H1 (cell line): ENCODE results near the gene SNX32. TPM values are rescaled to one million over a fixed set of nuclear protein-coding genes. Genes with fewer than 3 reads are reported as not detected.

Experiments used
- CTCF ChIA-PET: fragments of 300-600 bp; sonication (Branson Sonifier 250); formaldehyde crosslinking; loops from one replicate; lab custom pipeline; 2021; ENCODE audit not compliant: partially characterized antibody; lab: Charles Lee
- POLR2A ChIA-PET: fragments of 300-600 bp; sonication (Branson Sonifier 250); formaldehyde crosslinking; loops from one replicate; lab custom pipeline; 2021; ENCODE audit warnings: inconsistent platforms; ENCODE audit not compliant: partially characterized antibody; lab: Charles Lee
- DNase-seq, 2 experiments: peaks; one replicate each; pipeline versions ENCODE4 v3.0.0 to v3.0.0-alpha.2; 2010 to 2022; ENCODE audit warnings: low spot score in 2 of 2, low read depth in 1 of 2, mixed read lengths in 1 of 2
- FAIRE-seq: peaks from 2 replicates; lab custom pipeline; 2011; peaks lifted over from hg19 to GRCh38; lab: Jason Lieb, UNC
- H2AFZ ChIP-seq: 2 replicates; pipeline ENCODE4 v1.8.1; 2012; ENCODE audit warnings: low read length, inconsistent platforms
- H2AK5ac ChIP-seq: 2 replicates; pipeline ENCODE4 v1.6.1; 2013; ENCODE audit warnings: low read depth, low read length
- H2BK120ac ChIP-seq: replicated peaks from 2 replicates; pipeline ENCODE3; 2013; ENCODE audit warnings: low read depth, low read length, inconsistent platforms
- H2BK12ac ChIP-seq: 2 replicates; pipeline ENCODE4 v1.6.1; 2013; ENCODE audit warnings: low read depth, low read length
- H2BK15ac ChIP-seq: 2 replicates; pipeline ENCODE4 v1.6.1; 2013; ENCODE audit warnings: low read length
- H2BK20ac ChIP-seq: 2 replicates; pipeline ENCODE4 v1.6.1; 2013; ENCODE audit warnings: low read length
- H2BK5ac ChIP-seq: 2 replicates; pipeline ENCODE4 v1.6.1; 2013; ENCODE audit warnings: low read depth, low read length
- H3K14ac ChIP-seq: 2 replicates; pipeline ENCODE4 v1.6.1; 2013; ENCODE audit warnings: inconsistent platforms; ENCODE audit not compliant: insufficient read length
- H3K18ac ChIP-seq: 2 replicates; pipeline ENCODE4 v1.6.1; 2013; ENCODE audit warnings: low read length; ENCODE audit errors: extremely low read depth
- H3K23ac ChIP-seq: 2 replicates; pipeline ENCODE4 v1.6.1; 2013; ENCODE audit warnings: inconsistent platforms; ENCODE audit not compliant: insufficient read length
- H3K23me2 ChIP-seq: 2 replicates; pipeline ENCODE4 v1.6.1; 2013; ENCODE audit warnings: low read depth, low read length
- H3K27ac ChIP-seq: 2 replicates; pipeline ENCODE4 v1.6.1; 2011; ENCODE audit warnings: low read depth, low read length, inconsistent platforms
- H3K27me3 ChIP-seq, 4 experiments: replicated peaks in 1 of 4; 1 replicate in 1 of 4; 2 replicates in 3 of 4; pipeline versions ENCODE4 v1.6.1 to v1.8.1; 2011 to 2013; ENCODE audit warnings: low read length in 3 of 4, mild to moderate bottlenecking in 3 of 4, inconsistent platforms in 2 of 4, mixed read lengths in 2 of 4, moderate library complexity in 1 of 4; ENCODE audit not compliant: control insufficient read depth in 3 of 4, insufficient read depth in 3 of 4; ENCODE audit errors: extremely low read depth in 1 of 4
- H3K36me3 ChIP-seq, 4 experiments: 2 replicates each; pipeline versions ENCODE4 v1.6.1 to v1.8.1; 2011 to 2013; ENCODE audit warnings: mild to moderate bottlenecking in 4 of 4, low read length in 3 of 4, moderate library complexity in 2 of 4, control low read depth in 1 of 4, inconsistent platforms in 1 of 4; ENCODE audit not compliant: insufficient read depth in 4 of 4, control insufficient read depth in 2 of 4
- H3K4ac ChIP-seq: replicated peaks from 2 replicates; pipeline ENCODE3; 2013; ENCODE audit warnings: low read length, low read depth, mixed read lengths, inconsistent platforms; ENCODE audit not compliant: insufficient read length
- H3K4me1 ChIP-seq, 4 experiments: replicated peaks in 1 of 4; 1 replicate in 1 of 4; 2 replicates in 3 of 4; pipeline versions ENCODE4 v1.6.1 to v1.8.1; 2011 to 2013; ENCODE audit warnings: low read length in 3 of 4, inconsistent platforms in 2 of 4, mixed read lengths in 1 of 4; ENCODE audit not compliant: insufficient read depth in 4 of 4, control insufficient read depth in 3 of 4
- H3K4me2 ChIP-seq, 2 experiments: 2 replicates each; pipeline versions ENCODE4 v1.6.1 to v1.8.1; 2011 to 2013; ENCODE audit warnings: low read depth in 2 of 2, low read length in 2 of 2, control low read depth in 1 of 2, inconsistent platforms in 1 of 2, mild to moderate bottlenecking in 1 of 2; ENCODE audit not compliant: insufficient read depth in 1 of 2
- H3K4me3 ChIP-seq, 4 experiments: fragments of 200-600, 300-600 bp in 1 of 4; sonication (generic), shearing (Covaris generic), sonication (Bioruptor Twin) in 1 of 4; 2 replicates each; pipeline versions ENCODE4 v1.5.1 to v1.8.1; 2011 to 2016; ENCODE audit warnings: low read length in 4 of 4, low read depth in 3 of 4, control low read depth in 2 of 4, inconsistent platforms in 2 of 4, mild to moderate bottlenecking in 2 of 4, mixed read lengths in 1 of 4, moderate library complexity in 1 of 4; ENCODE audit not compliant: insufficient read depth in 2 of 4; ENCODE audit errors: extremely low read depth in 1 of 4
- H3K56ac ChIP-seq: replicated peaks from 2 replicates; pipeline ENCODE3; 2013; ENCODE audit warnings: low read depth, mild to moderate bottlenecking, mixed read lengths, low read length, inconsistent platforms; ENCODE audit not compliant: insufficient read length
- H3K79me1 ChIP-seq: 2 replicates; pipeline ENCODE4 v1.6.1; 2013; ENCODE audit warnings: low read depth, low read length, control low read depth
- H3K79me2 ChIP-seq, 2 experiments: 2 replicates each; pipeline versions ENCODE4 v1.6.1 to v1.8.1; 2012 to 2013; ENCODE audit warnings: low read length in 2 of 2, mild to moderate bottlenecking in 2 of 2, inconsistent platforms in 1 of 2; ENCODE audit not compliant: insufficient read depth in 2 of 2, control insufficient read depth in 1 of 2
- H3K9ac ChIP-seq, 4 experiments: replicated peaks in 1 of 4; 1 replicate in 1 of 4; 2 replicates in 3 of 4; pipeline versions ENCODE4 v1.6.1 to v1.8.1; 2011 to 2013; ENCODE audit warnings: low read depth in 3 of 4, low read length in 3 of 4, control low read depth in 2 of 4, mild to moderate bottlenecking in 2 of 4, moderate library complexity in 2 of 4, inconsistent platforms in 1 of 4; ENCODE audit errors: extremely low read depth in 1 of 4
- H3K9me3 ChIP-seq, 2 experiments: 2 replicates each; pipeline versions ENCODE4 v1.6.1 to v1.8.1; 2012 to 2013; ENCODE audit warnings: mild to moderate bottlenecking in 2 of 2, moderate library complexity in 2 of 2, control low read depth in 1 of 2, inconsistent platforms in 1 of 2, low read depth in 1 of 2, low read length in 1 of 2, mixed read lengths in 1 of 2; ENCODE audit not compliant: insufficient read depth in 2 of 2
- H4K20me1 ChIP-seq, 2 experiments: replicated peaks in 1 of 2; 2 replicates each; pipeline versions ENCODE3 to v1.8.1; 2011 to 2013; ENCODE audit warnings: inconsistent platforms in 2 of 2, low read length in 2 of 2, mild to moderate bottlenecking in 1 of 2; ENCODE audit not compliant: insufficient read depth in 2 of 2, control insufficient read depth in 1 of 2
- H4K5ac ChIP-seq: 2 replicates; pipeline ENCODE4 v1.6.1; 2013; ENCODE audit warnings: low read length, low read depth, mixed read lengths, inconsistent platforms; ENCODE audit not compliant: insufficient read length
- H4K8ac ChIP-seq: 2 replicates; pipeline ENCODE4 v1.8.0; 2013; ENCODE audit warnings: mild to moderate bottlenecking, moderate library complexity, low read length, inconsistent platforms; ENCODE audit not compliant: insufficient read depth; ENCODE audit errors: extremely low read depth
- H4K91ac ChIP-seq: replicated peaks from 2 replicates; pipeline ENCODE3; 2013; ENCODE audit warnings: low read length, mixed read lengths, inconsistent platforms; ENCODE audit not compliant: insufficient read length
- CHD2 ChIP-seq: IDR thresholded peaks from 2 replicates; pipeline ENCODE4 v1.6.1; 2012; ENCODE audit warnings: low read length, improper control_type of control experiment
- EZH2 ChIP-seq: fragments of 200-600 bp; sonication (generic); IDR thresholded peaks from 2 replicates; pipeline ENCODE4 v1.7.1; 2012; ENCODE audit warnings: low read depth, mild to moderate bottlenecking, moderate library complexity, low read length, inconsistent platforms; ENCODE audit not compliant: severe bottlenecking
- GTF2F1 ChIP-seq: IDR thresholded peaks from 2 replicates; pipeline ENCODE4 v1.6.1; 2012; ENCODE audit warnings: low read depth, low read length, improper control_type of control experiment, borderline replicate concordance
- JUN ChIP-seq: IDR thresholded peaks from 2 replicates; pipeline ENCODE4 v1.6.1; 2011; ENCODE audit warnings: low read depth, mild to moderate bottlenecking, improper control_type of control experiment, low read length
- NANOG ChIP-seq: IDR thresholded peaks from 2 replicates; pipeline ENCODE4 v1.6.1; 2011; ENCODE audit warnings: low read length, low read depth, mild to moderate bottlenecking, inconsistent platforms; ENCODE audit not compliant: insufficient read depth, poor library complexity, severe bottlenecking
- POLR2AphosphoS5 ChIP-seq: IDR thresholded peaks from 2 replicates; pipeline ENCODE4 v1.6.1; 2011; ENCODE audit warnings: low read depth, low read length
- RXRA ChIP-seq: IDR thresholded peaks from 2 replicates; pipeline ENCODE4 v1.6.1; 2011; ENCODE audit warnings: low read depth, mild to moderate bottlenecking, low read length, moderate library complexity; ENCODE audit not compliant: insufficient read depth
- SAP30 ChIP-seq: fragments of 300-600 bp; sonication (generic); IDR thresholded peaks from 2 replicates; pipeline ENCODE4 v1.7.1; 2012; ENCODE audit warnings: low read length, moderate library complexity, mild to moderate bottlenecking, inconsistent platforms; ENCODE audit not compliant: insufficient read depth, insufficient replicate concordance
- SIN3A ChIP-seq, 2 experiments: IDR thresholded peaks in 1 of 2; conservative IDR thresholded peaks in 1 of 2; 2 replicates each; pipeline ENCODE4 v1.6.1; 2011 to 2012; ENCODE audit warnings: low read length in 2 of 2, improper control_type of control experiment in 1 of 2, low read depth in 1 of 2, mild to moderate bottlenecking in 1 of 2
- SUZ12 ChIP-seq: fragments of 200-600 bp; sonication (generic); IDR thresholded peaks from 2 replicates; pipeline ENCODE4 v1.6.1; 2012; ENCODE audit warnings: mild to moderate bottlenecking, inconsistent platforms, low read length, moderate library complexity, mixed read lengths
- WGBS, 2 experiments: shearing (Covaris generic) in 1 of 2; methylation state at CpG; one replicate each; pipeline versions ENCODE4 v1.1.6 to v1.1.7; 2013 to 2015; ENCODE audit warnings: low lambda C conversion rate in 2 of 2, mixed read lengths in 2 of 2, inconsistent platforms in 1 of 2, low coverage in 1 of 2, missing lambda C conversion rate in 1 of 2; ENCODE audit not compliant: insufficient replicate concordance in 2 of 2, insufficient coverage in 1 of 2, insufficient read length in 1 of 2; ENCODE audit errors: extremely low coverage in 1 of 2, missing lambda C conversion rate in 1 of 2; 5-methylcytosine and 5-hydroxymethylcytosine counted together
- polyA plus RNA-seq, 7 experiments: library from polyadenylated mRNA; depleted of rRNA in 3 of 7; stranded (reverse) in 5 of 7; unstranded in 2 of 7; fragments of >200 nt in 5 of 7; fragments of 200-250 nt in 2 of 7; gene quantifications; 1 replicate in 5 of 7; 2 replicates in 1 of 7; 4 replicates in 1 of 7; pipeline versions ENCODE4 v1.2.1 to v1.2.3, GENCODE V29; 2011 to 2013; ENCODE audit warnings: missing spikeins in 2 of 7, mixed read lengths in 2 of 7
- total RNA-seq: library from RNA; stranded (reverse); fragmentation: NEBNext Ultra II Directional; extraction: Animal tissue kit (Norgen Biotek cat#: 25700); gene quantifications from 2 replicates; pipeline ENCODE4 v1.2.1, GENCODE V29; 2021
- TF ChIP-seq, protein P1 (sequence below): IDR thresholded peaks from 2 replicates; pipeline ENCODE4 v1.6.1; 2011; ENCODE audit warnings: low read length, improper control_type of control experiment

The SNX32 gene
- total and polyA plus RNA-seq, 2 of the 8 experiments (the other 6 are each of a cell fraction or from before 2014, with no cell fraction given) = 0.76 to 2.2 TPM

GRCh38 chr11:65851083-65851579 is 17.4 kb downstream of the SNX32 start:
- peaks cover 7 to 10% of the 10 kb centered on the region in 2 experiments; a peak in 2 of 4 replicates for H3K9me3 ChIP-seq
- DNase-seq (peak in 1 of 2 experiments; percentile 93), FAIRE-seq (peak; percentile 48)
- H3K36me3 ChIP-seq = peaks cover 17 to 33% (median 30%) of the 10 kb centered on the region in 4 experiments
- WGBS, 2 experiments = 91% methylated on average over 14 of the region's 14 CpGs; no CpG with 5 or more reads in 1 of the 2 experiments
- peaks cover 20 to 23% of the 10 kb centered on the region in 2 experiments for H4K20me1 ChIP-seq
- no peaks in the 10 kb centered on the region for H3K23me2 ChIP-seq
- H3K23ac ChIP-seq = no peak overlapping the region
- peaks cover 0 to 5% (median under 1%) of the 10 kb centered on the region in 4 experiments; a peak in 5 of 7 replicates for H3K4me1 ChIP-seq
- H2AK5ac ChIP-seq = no peak overlapping the region
- no peak overlapping the region for H2BK12ac ChIP-seq
- H4K91ac ChIP-seq = no peak overlapping the region
- H3K18ac ChIP-seq = no peak overlapping the region
- no peak overlapping the region for H3K14ac ChIP-seq
- no peaks in the 10 kb centered on the region; a peak in 1 of 7 replicates for H3K27me3 ChIP-seq
- H3K27ac ChIP-seq = no peak overlapping the region
- H2BK20ac ChIP-seq = no peak overlapping the region
- no peak overlapping the region for H2AFZ ChIP-seq
- H4K5ac ChIP-seq = no peak overlapping the region
- CTCF ChIA-PET = interaction anchor here (0.6 to 15.2 kb wide), 42 partner anchors 9 to 1091 kb away, joined by 3 to 283 read pairs (median 5); partner anchors contain the start of genes AP5B1, CCDC85B, CFL1 and CTSW
- peaks cover 14% of the 10 kb centered on the region for H3K79me1 ChIP-seq
- no peak overlapping the region for H2BK15ac ChIP-seq
- H3K4ac ChIP-seq = no peak overlapping the region
- H3K9ac ChIP-seq = no peak overlapping the region
- no peak overlapping the region for H2BK120ac ChIP-seq
- no peak overlapping the region for H4K8ac ChIP-seq
- peaks cover 9 to 22% of the 10 kb centered on the region in 2 experiments for H3K79me2 ChIP-seq
- POLR2A ChIA-PET = interaction anchor here (0.8 to 38.3 kb wide), 17 partner anchors 8 to 244 kb away, joined by 3 to 1071 read pairs (median 4); partner anchors contain the start of genes AP5B1, CCDC85B, CFL1 and CTSW
- peak overlapping the region; percentile 35; the same call in 1 of the 2 replicates for H2BK5ac ChIP-seq
- H3K4me2 ChIP-seq = no peak overlapping the region
- H3K56ac ChIP-seq = no peak overlapping the region
- no peak overlapping the region for H3K4me3 ChIP-seq
- TF ChIP-seq SAP30 (no peak), NANOG (no peak), GTF2F1 (no peak), CHD2 (no peak), EZH2 (no peak), POLR2AphosphoS5 (peak; percentile 83), SIN3A (conservative IDR thresholded peaks at IDR 0.05 in 1 of 2, IDR thresholded peaks at IDR 0.05 in 1 of 2; ENCODE audit: low read depth in 1 of 2, low read length in 2 of 2) (0 out of 4 replicates have a peak, but pooled peaks have one; percentile 45 to 64), JUN (no peak), RXRA (no peak), SUZ12 (no peak)
- TF ChIP-seq, protein P1, sequence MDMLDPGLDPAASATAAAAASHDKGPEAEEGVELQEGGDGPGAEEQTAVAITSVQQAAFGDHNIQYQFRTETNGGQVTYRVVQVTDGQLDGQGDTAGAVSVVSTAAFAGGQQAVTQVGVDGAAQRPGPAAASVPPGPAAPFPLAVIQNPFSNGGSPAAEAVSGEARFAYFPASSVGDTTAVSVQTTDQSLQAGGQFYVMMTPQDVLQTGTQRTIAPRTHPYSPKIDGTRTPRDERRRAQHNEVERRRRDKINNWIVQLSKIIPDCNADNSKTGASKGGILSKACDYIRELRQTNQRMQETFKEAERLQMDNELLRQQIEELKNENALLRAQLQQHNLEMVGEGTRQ = no peak; the same call in 1 of the 2 replicates
